Bronchial epithelial cell (primary cell): ENCODE results near the gene PDE6A. TPM values are rescaled to one million over a fixed set of nuclear protein-coding genes. Genes with fewer than 3 reads are reported as not detected.

Source experiments
- DNase-seq: peaks from one replicate; pipeline ENCODE4 v3.0.0-alpha.2; 2010; ENCODE audit warnings: low read depth
- FAIRE-seq: peaks from 2 replicates; lab custom pipeline; 2011; peaks lifted over from hg19 to GRCh38; lab: Jason Lieb, UNC
- H3K27me3 ChIP-seq: 2 replicates; pipeline ENCODE4 v1.5.1; 2011; ENCODE audit warnings: low read length; ENCODE audit not compliant: control insufficient read depth, insufficient read depth
- H3K36me3 ChIP-seq: 2 replicates; pipeline ENCODE4 v1.5.1; 2011; ENCODE audit warnings: low read length; ENCODE audit not compliant: control insufficient read depth, insufficient read depth
- H3K4me3 ChIP-seq: 2 replicates; pipeline ENCODE4 v1.5.1; 2011; ENCODE audit warnings: mild to moderate bottlenecking, low read depth, low read length, control low read depth
- total RNA-seq: library from RNA; depleted of rRNA; stranded (reverse); fragments of >200 nt; gene quantifications from 2 replicates; pipeline ENCODE4 v1.2.1, GENCODE V29; 2014
- TF ChIP-seq, protein P1 (sequence below): IDR thresholded peaks from 2 replicates; pipeline ENCODE4 v1.5.1; 2011; ENCODE audit warnings: mild to moderate bottlenecking, moderate library complexity, low read length, control low read depth, inconsistent platforms; ENCODE audit not compliant: insufficient read depth, severe bottlenecking

Gene PDE6A
- total RNA-seq, 1 donor from 2014 or later = not detected

- FAIRE-seq (no peak), DNase-seq (no peak)
- H3K27me3 ChIP-seq = no peaks in the 10 kb centered on the region
- H3K36me3 ChIP-seq = peaks cover 3% of the 10 kb centered on the region
- TF ChIP-seq, protein P1, sequence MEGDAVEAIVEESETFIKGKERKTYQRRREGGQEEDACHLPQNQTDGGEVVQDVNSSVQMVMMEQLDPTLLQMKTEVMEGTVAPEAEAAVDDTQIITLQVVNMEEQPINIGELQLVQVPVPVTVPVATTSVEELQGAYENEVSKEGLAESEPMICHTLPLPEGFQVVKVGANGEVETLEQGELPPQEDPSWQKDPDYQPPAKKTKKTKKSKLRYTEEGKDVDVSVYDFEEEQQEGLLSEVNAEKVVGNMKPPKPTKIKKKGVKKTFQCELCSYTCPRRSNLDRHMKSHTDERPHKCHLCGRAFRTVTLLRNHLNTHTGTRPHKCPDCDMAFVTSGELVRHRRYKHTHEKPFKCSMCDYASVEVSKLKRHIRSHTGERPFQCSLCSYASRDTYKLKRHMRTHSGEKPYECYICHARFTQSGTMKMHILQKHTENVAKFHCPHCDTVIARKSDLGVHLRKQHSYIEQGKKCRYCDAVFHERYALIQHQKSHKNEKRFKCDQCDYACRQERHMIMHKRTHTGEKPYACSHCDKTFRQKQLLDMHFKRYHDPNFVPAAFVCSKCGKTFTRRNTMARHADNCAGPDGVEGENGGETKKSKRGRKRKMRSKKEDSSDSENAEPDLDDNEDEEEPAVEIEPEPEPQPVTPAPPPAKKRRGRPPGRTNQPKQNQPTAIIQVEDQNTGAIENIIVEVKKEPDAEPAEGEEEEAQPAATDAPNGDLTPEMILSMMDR = no peak
- no peak overlapping the region for H3K4me3 ChIP-seq
These were observed 93.4 kb downstream of the PDE6A start for GRCh38 chr5:149851211-149851610.

GRCh38 chr5:149849966-149850910 is 94.4 kb downstream of the PDE6A start:
- DNase-seq (no peak), FAIRE-seq (peak; percentile 79)
- H3K4me3 ChIP-seq = no peak overlapping the region
- H3K36me3 ChIP-seq = peaks cover 7% of the 10 kb centered on the region
- TF ChIP-seq, protein P1 = no peak
- no peaks in the 10 kb centered on the region for H3K27me3 ChIP-seq

DNA sequence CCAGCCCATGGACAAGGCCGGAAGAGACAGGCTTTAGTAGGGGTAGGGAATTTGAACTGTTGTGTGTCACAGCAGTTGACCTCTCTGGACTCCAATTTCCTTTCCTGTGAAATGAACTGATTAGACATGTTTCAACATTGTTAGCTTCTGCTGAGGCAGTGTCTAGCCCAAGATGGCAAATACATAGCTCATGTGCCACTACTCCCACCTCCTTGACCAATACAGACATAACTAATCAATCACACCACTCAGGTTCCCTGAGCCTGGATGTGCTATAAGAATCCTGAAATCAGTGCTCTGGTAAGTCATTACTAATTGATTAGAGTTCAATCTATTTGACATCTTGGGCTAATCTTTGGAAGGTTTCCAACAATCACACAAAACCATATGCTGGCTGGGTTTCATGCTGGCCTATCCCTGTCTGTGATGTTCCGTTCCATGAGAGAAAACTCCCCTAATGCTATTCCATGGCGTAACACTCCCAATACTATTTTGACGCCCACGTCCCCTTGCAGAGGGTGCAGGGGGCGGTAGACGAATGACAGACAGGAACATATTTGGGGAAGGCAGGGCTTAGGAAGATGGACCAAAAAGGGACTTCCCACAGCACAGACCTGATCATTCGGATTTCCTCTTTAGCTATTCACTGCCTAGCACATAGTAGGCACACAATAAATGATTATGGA is 95.2 kb downstream of the PDE6A start:
- H3K36me3 ChIP-seq = peaks cover 7% of the 10 kb centered on the region
- H3K4me3 ChIP-seq = no peak overlapping the region
- TF ChIP-seq, protein P1 = no peak
- H3K27me3 ChIP-seq = no peaks in the 10 kb centered on the region
- DNase-seq = no peak
- FAIRE-seq = peak; percentile 97

- FAIRE-seq = no peak
- H3K36me3 ChIP-seq = peaks cover 7% of the 10 kb centered on the region
These were observed 97.0 kb downstream of the PDE6A start for GRCh38 chr5:149847611-149848010.

DNA sequence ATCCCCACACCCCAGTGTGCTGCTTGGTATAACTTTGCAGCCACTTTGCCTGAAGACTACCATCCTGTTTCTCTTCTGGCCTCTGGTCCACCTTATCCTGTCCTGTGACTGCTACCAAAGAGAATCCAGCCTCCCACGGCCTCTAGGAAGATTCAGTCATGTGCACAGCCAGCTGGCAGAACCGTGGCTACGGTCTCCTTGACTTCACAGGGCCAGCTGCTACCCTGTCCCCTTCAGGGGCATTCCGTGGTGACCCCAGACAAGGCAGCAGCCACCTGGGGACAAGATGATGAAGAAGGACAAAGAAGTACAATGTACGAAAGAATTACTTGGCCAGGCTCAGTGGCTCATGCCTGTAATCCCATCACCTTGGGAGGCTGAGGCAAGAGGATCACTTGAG is 98.6 kb downstream of the PDE6A start:
- Histone ChIP-seq H3K4me3 (no peak overlapping the region), H3K36me3 (peaks cover 7% of the 10 kb centered on the region), H3K27me3 (no peaks in the 10 kb centered on the region)
- TF ChIP-seq, protein P1 = no peak
- FAIRE-seq (no peak), DNase-seq (no peak)

More at GRCh38 chr5:149847611-149848010, 97.0 kb downstream of the PDE6A start:
- H3K27me3 ChIP-seq = no peaks in the 10 kb centered on the region
- no peak for DNase-seq
- TF ChIP-seq, protein P1 = no peak
- H3K4me3 ChIP-seq = no peak overlapping the region
